Keratinocyte (primary cell): ENCODE measurements around the gene ZNF81. TPM values are rescaled to one million over a fixed set of nuclear protein-coding genes. Genes with fewer than 3 reads are reported as not detected.

Experiments used
- DNase-seq: peaks from one replicate; pipeline ENCODE4 v3.0.0-alpha.2; 2011; ENCODE audit warnings: low read depth, missing footprints, low spot score
- FAIRE-seq: peaks from 2 replicates; lab custom pipeline; 2011; peaks lifted over from hg19 to GRCh38; lab: Jason Lieb, UNC
- H2AFZ ChIP-seq: 2 replicates; pipeline ENCODE4 v1.6.0; 2012; ENCODE audit warnings: low read length, control low read depth, inconsistent platforms; ENCODE audit not compliant: control insufficient read depth
- H3K27ac ChIP-seq: 2 replicates; pipeline ENCODE4 v1.5.1; 2011; ENCODE audit warnings: low read length; ENCODE audit not compliant: control insufficient read depth, insufficient read depth
- H3K27me3 ChIP-seq: 3 replicates; pipeline ENCODE4 v1.6.0; 2011; ENCODE audit warnings: low read length; ENCODE audit not compliant: control insufficient read depth, insufficient read depth; ENCODE audit errors: extremely low read depth
- H3K36me3 ChIP-seq, 2 experiments: 2 replicates in 1 of 2; 3 replicates in 1 of 2; pipeline ENCODE4 v1.5.1; 2011; ENCODE audit warnings: low read length in 2 of 2, mild to moderate bottlenecking in 1 of 2; ENCODE audit not compliant: control insufficient read depth in 2 of 2, insufficient read depth in 2 of 2; ENCODE audit errors: extremely low read depth in 1 of 2
- H3K4me1 ChIP-seq: 3 replicates; pipeline ENCODE4 v1.5.1; 2011; ENCODE audit warnings: low read length; ENCODE audit not compliant: control insufficient read depth, insufficient read depth; ENCODE audit errors: extremely low read depth
- H3K4me2 ChIP-seq: 3 replicates; pipeline ENCODE4 v1.6.0; 2011; ENCODE audit warnings: low read depth, low read length; ENCODE audit not compliant: control insufficient read depth, insufficient read depth; ENCODE audit errors: extremely low read depth
- H3K4me3 ChIP-seq, 3 experiments: fragments of 200-600 bp in 1 of 3; sonication (generic) in 1 of 3; 2 replicates in 2 of 3; 3 replicates in 1 of 3; pipeline ENCODE4 v1.5.1; 2011 to 2016; ENCODE audit warnings: low read length in 3 of 3, mild to moderate bottlenecking in 3 of 3, control low read depth in 2 of 3, inconsistent platforms in 1 of 3, low read depth in 1 of 3, mixed read lengths in 1 of 3, mixed run types in 1 of 3, moderate library complexity in 1 of 3; ENCODE audit not compliant: control insufficient read depth in 2 of 3, insufficient read depth in 2 of 3; ENCODE audit errors: extremely low read depth in 1 of 3
- H3K79me2 ChIP-seq: 2 replicates; pipeline ENCODE4 v1.6.0; 2012; ENCODE audit warnings: low read length; ENCODE audit not compliant: control insufficient read depth, insufficient read depth
- H3K9ac ChIP-seq: 3 replicates; pipeline ENCODE4 v1.6.0; 2011; ENCODE audit warnings: low read length; ENCODE audit not compliant: control insufficient read depth, insufficient read depth; ENCODE audit errors: extremely low read depth
- H3K9me1 ChIP-seq: 3 replicates; pipeline ENCODE4 v1.6.0; 2011; ENCODE audit warnings: low read length; ENCODE audit not compliant: control insufficient read depth, insufficient read depth; ENCODE audit errors: extremely low read depth
- H3K9me3 ChIP-seq: 2 replicates; pipeline ENCODE4 v1.5.1; 2012; ENCODE audit warnings: low read depth, low read length; ENCODE audit not compliant: control insufficient read depth
- H4K20me1 ChIP-seq: 3 replicates; pipeline ENCODE4 v1.6.0; 2011; ENCODE audit warnings: low read length; ENCODE audit not compliant: control insufficient read depth, insufficient read depth; ENCODE audit errors: extremely low read depth
- EZH2 ChIP-seq: IDR thresholded peaks from one replicate; pipeline ENCODE4 v1.6.1; 2012; ENCODE audit warnings: inconsistent platforms, mild to moderate bottlenecking, low read length, moderate library complexity
- dilution Hi-C: fragments of 300-500 bp; cut with MboI; formaldehyde crosslinking; loops from one replicate; pipeline ENCODE4 v1.7.0; 2020; ENCODE audit warnings: low sequenced_read_pairs; ENCODE audit not compliant: extremely low pct_ligation_motif_present
- polyA plus RNA-seq, 5 experiments: library from polyadenylated mRNA; depleted of rRNA in 3 of 5; stranded (reverse) in 3 of 5; stranded (forward) in 1 of 5; unstranded in 1 of 5; fragments of >200 nt; gene quantifications; 1 replicate in 1 of 5; 2 replicates in 3 of 5; 3 replicates in 1 of 5; pipeline versions ENCODE4 v1.2.1 to v1.2.3, GENCODE V29; 2011 to 2012; ENCODE audit warnings: missing spikeins in 2 of 5, low read depth in 1 of 5, low replicate concordance in 1 of 5
- TF ChIP-seq, protein P1 (sequence below), 3 experiments: IDR thresholded peaks in 1 of 3; conservative IDR thresholded peaks in 1 of 3; optimal IDR thresholded peaks in 1 of 3; 2 replicates in 2 of 3; 3 replicates in 1 of 3; pipeline versions ENCODE3 to v1.5.1; 2011; ENCODE audit warnings: low read length in 3 of 3, mild to moderate bottlenecking in 3 of 3, moderate library complexity in 2 of 3, control low read depth in 1 of 3, inconsistent platforms in 1 of 3; ENCODE audit not compliant: insufficient read depth in 2 of 3; ENCODE audit errors: extremely low read depth in 1 of 3

ZNF81 gene
- polyA plus RNA-seq, 1 donor (not counting 4 experiments of a cell fraction or from before 2014, with no cell fraction given), result 5.0 TPM

- H3K9me1 ChIP-seq, result no peaks in the 10 kb centered on the region
- no peaks in the 10 kb centered on the region for H3K79me2 ChIP-seq
- no peak overlapping the region for H3K9ac ChIP-seq
- no peak for FAIRE-seq
- dilution Hi-C loops, result no loop called here
- no peak overlapping the region for H2AFZ ChIP-seq
- no peaks in the 10 kb centered on the region for H3K27me3 ChIP-seq
- H3K36me3 ChIP-seq, result no peaks in the 10 kb centered on the region
- no peak overlapping the region for H3K27ac ChIP-seq
- H3K4me2 ChIP-seq, result no peak overlapping the region
- no peaks in the 10 kb centered on the region for H3K9me3 ChIP-seq
- H3K4me3 ChIP-seq, result no peak overlapping the region
- no peak for DNase-seq
- no peaks in the 10 kb centered on the region for H3K4me1 ChIP-seq
- H4K20me1 ChIP-seq, result no peaks in the 10 kb centered on the region
- TF ChIP-seq, protein P1, sequence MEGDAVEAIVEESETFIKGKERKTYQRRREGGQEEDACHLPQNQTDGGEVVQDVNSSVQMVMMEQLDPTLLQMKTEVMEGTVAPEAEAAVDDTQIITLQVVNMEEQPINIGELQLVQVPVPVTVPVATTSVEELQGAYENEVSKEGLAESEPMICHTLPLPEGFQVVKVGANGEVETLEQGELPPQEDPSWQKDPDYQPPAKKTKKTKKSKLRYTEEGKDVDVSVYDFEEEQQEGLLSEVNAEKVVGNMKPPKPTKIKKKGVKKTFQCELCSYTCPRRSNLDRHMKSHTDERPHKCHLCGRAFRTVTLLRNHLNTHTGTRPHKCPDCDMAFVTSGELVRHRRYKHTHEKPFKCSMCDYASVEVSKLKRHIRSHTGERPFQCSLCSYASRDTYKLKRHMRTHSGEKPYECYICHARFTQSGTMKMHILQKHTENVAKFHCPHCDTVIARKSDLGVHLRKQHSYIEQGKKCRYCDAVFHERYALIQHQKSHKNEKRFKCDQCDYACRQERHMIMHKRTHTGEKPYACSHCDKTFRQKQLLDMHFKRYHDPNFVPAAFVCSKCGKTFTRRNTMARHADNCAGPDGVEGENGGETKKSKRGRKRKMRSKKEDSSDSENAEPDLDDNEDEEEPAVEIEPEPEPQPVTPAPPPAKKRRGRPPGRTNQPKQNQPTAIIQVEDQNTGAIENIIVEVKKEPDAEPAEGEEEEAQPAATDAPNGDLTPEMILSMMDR (optimal IDR thresholded peaks at IDR 0.05 in 1 of 3, IDR thresholded peaks at IDR 0.05 in 1 of 3, conservative IDR thresholded peaks at IDR 0.05 in 1 of 3; ENCODE audit: extremely low read depth in 1 of 3, insufficient read depth in 2 of 3, low read length in 3 of 3), result no peak
- no peak for TF ChIP-seq EZH2
Measured at GRCh38 chrX:47808904-47809788, 27.6 kb upstream of the ZNF81 start.

- no peak for DNase-seq
- H3K9ac ChIP-seq, result no peak overlapping the region
- H3K4me3 ChIP-seq, result no peak overlapping the region
- no peaks in the 10 kb centered on the region for H3K79me2 ChIP-seq
- no peak for FAIRE-seq
- H3K9me3 ChIP-seq, result no peaks in the 10 kb centered on the region
- H3K27ac ChIP-seq, result no peak overlapping the region
- dilution Hi-C loops, result no loop called here
- H3K36me3 ChIP-seq, result no peaks in the 10 kb centered on the region
- TF ChIP-seq EZH2, result no peak
- TF ChIP-seq, protein P1 (optimal IDR thresholded peaks at IDR 0.05 in 1 of 3, IDR thresholded peaks at IDR 0.05 in 1 of 3, conservative IDR thresholded peaks at IDR 0.05 in 1 of 3; ENCODE audit: extremely low read depth in 1 of 3, insufficient read depth in 2 of 3, low read length in 3 of 3), result peak in 1 of 3 experiments; percentile 27
- no peak overlapping the region for H3K4me2 ChIP-seq
- peaks cover 13% of the 10 kb centered on the region for H3K4me1 ChIP-seq
- H3K27me3 ChIP-seq, result no peaks in the 10 kb centered on the region
- no peaks in the 10 kb centered on the region for H3K9me1 ChIP-seq
- no peaks in the 10 kb centered on the region for H4K20me1 ChIP-seq
- no peak overlapping the region for H2AFZ ChIP-seq
Measured at GRCh38 chrX:47814851-47815250, 21.9 kb upstream of the ZNF81 start.
